ENCODE results near the gene HDAC8. TPM values are rescaled to one million over a fixed set of nuclear protein-coding genes. Genes with fewer than 3 reads are reported as not detected.

The HDAC8 gene
- total RNA-seq, 1 experiment from 2014 or later: 26.2 TPM

GRCh38 chrX:72393836-72394517 is 178.7 kb downstream of the HDAC8 start:
- CTCF ChIA-PET: no interaction called here
- H3K27ac Mint-ChIP-seq (ENCODE audit: unreplicated experiment): no peak overlapping the region

DNA sequence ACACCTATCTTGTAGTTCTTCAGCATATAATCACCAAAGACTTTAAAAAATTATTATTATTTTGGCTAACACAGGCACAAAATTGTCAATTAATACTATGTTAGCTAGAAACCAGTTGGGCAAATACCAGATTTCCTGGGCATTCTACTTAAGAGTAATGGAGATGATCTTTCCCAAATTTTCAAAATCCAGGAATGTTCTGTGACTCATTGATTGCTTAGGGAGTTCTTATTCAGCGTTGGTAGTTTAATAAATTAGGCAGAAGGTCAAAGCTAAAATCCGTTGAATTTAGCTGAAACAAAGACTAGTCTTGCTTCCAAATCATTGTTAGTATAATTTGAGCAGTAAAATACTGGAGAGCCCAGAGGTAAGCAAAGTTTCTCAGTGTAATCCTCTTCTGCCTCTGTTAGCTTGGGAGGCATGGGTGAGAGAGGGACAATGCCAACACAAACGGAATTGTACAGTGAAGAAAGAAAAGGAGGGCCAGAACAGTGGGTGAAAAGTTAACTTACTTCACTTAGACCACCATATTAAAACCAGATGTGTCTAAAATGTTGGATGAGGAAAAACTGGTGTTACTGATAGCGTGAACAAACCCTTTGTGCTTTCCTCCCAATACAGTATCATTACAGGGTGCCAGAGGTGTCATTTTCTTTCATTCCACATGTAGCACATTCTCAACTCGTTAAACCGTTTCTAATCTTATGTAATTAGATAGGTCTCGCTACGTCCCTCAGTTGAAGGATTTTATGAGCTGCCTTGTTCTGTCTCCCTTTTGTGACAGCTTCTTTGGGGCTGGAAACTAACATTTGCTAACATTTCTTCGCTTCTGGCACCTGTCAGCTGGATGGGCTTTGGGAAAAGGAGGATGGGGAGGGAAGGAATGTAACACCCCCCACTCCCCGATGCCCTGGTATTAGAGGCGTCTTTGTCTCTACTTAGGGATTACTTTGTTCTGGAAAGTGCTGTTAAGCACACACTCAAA is 179.5 kb downstream of the HDAC8 start:
- intact Hi-C loops (cut with micrococcal nuclease; ENCODE audit: unreplicated experiment): no loop called here
- H3K36me3 Mint-ChIP-seq (ENCODE audit: insufficient read depth, unreplicated experiment): no peaks in the 10 kb centered on the region
- no peak overlapping the region for H3K27ac Mint-ChIP-seq (ENCODE audit: unreplicated experiment)
- H3K4me1 Mint-ChIP-seq (ENCODE audit: low read depth, unreplicated experiment): no peaks in the 10 kb centered on the region
- BruUV-seq (replicated peaks): no TSS peak
- TF ChIP-seq, protein P1, sequence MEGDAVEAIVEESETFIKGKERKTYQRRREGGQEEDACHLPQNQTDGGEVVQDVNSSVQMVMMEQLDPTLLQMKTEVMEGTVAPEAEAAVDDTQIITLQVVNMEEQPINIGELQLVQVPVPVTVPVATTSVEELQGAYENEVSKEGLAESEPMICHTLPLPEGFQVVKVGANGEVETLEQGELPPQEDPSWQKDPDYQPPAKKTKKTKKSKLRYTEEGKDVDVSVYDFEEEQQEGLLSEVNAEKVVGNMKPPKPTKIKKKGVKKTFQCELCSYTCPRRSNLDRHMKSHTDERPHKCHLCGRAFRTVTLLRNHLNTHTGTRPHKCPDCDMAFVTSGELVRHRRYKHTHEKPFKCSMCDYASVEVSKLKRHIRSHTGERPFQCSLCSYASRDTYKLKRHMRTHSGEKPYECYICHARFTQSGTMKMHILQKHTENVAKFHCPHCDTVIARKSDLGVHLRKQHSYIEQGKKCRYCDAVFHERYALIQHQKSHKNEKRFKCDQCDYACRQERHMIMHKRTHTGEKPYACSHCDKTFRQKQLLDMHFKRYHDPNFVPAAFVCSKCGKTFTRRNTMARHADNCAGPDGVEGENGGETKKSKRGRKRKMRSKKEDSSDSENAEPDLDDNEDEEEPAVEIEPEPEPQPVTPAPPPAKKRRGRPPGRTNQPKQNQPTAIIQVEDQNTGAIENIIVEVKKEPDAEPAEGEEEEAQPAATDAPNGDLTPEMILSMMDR (IDR thresholded peaks at IDR 0.05; ENCODE audit: insufficient read depth in 1 of 2, low read depth in 1 of 2, low read length in 1 of 2, severe bottlenecking in 1 of 2, unreplicated experiment in 1 of 2): no peak
- no peak overlapping the region for H3K4me3 Mint-ChIP-seq (ENCODE audit: unreplicated experiment)
- Histone ChIP-seq H3K9me3 (no peaks in the 10 kb centered on the region), H3K4me3 (ENCODE audit: low read depth, low read length) (no peak overlapping the region), H3K4me1 (no peaks in the 10 kb centered on the region), H3K27me3 (replicated peaks; ENCODE audit: control insufficient read depth, insufficient read depth, low read length) (no peaks in the 10 kb centered on the region), H3K36me3 (ENCODE audit: control insufficient read depth, insufficient read depth, low read length) (no peaks in the 10 kb centered on the region)
- DNase-seq: no peak
- H3K9me3 Mint-ChIP-seq (ENCODE audit: unreplicated experiment): no peaks in the 10 kb centered on the region
- POLR2A ChIA-PET: no interaction called here
- H3K27me3 Mint-ChIP-seq (ENCODE audit: insufficient read depth, unreplicated experiment): no peaks in the 10 kb centered on the region
- CTCF ChIA-PET: no interaction called here

More at GRCh38 chrX:72393836-72394517, 178.7 kb downstream of the HDAC8 start:
- TF ChIP-seq, protein P1 (IDR thresholded peaks at IDR 0.05; ENCODE audit: insufficient read depth in 1 of 2, low read depth in 1 of 2, low read length in 1 of 2, severe bottlenecking in 1 of 2, unreplicated experiment in 1 of 2): no peak
- BruUV-seq (replicated peaks): no TSS peak
- Mint-ChIP-seq H3K27me3 (ENCODE audit: insufficient read depth, unreplicated experiment) (no peaks in the 10 kb centered on the region), H3K4me1 (ENCODE audit: low read depth, unreplicated experiment) (no peaks in the 10 kb centered on the region), H3K36me3 (ENCODE audit: insufficient read depth, unreplicated experiment) (no peaks in the 10 kb centered on the region), H3K4me3 (ENCODE audit: unreplicated experiment) (no peak overlapping the region), H3K9me3 (ENCODE audit: unreplicated experiment) (no peaks in the 10 kb centered on the region)
- POLR2A ChIA-PET: no interaction called here
- intact Hi-C loops (cut with micrococcal nuclease; ENCODE audit: unreplicated experiment): no loop called here
- Histone ChIP-seq H3K27me3 (replicated peaks; ENCODE audit: control insufficient read depth, insufficient read depth, low read length) (no peaks in the 10 kb centered on the region), H3K4me3 (ENCODE audit: low read depth, low read length) (no peak overlapping the region), H3K9me3 (no peaks in the 10 kb centered on the region), H3K36me3 (ENCODE audit: control insufficient read depth, insufficient read depth, low read length) (no peaks in the 10 kb centered on the region), H3K4me1 (no peaks in the 10 kb centered on the region)
- no peak for DNase-seq

DNA sequence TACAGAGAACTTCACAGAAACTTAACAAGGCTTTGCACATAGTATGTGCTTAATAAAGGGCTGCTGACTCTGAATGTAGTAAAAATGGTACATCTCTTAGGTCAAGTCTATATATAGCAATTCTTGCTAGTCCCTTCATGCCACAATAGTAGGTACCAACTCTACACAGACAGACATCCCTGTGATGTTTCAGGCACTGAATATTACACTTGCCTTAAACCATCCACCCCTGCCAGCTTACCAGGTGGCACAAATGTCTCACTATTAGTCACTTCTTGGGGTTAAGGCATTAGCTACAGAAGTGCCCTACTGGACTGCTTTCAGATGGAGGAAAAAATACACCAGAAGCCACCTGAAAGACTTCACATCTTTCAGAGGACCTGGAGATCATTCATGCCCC is 180.6 kb downstream of the HDAC8 start:
- Histone ChIP-seq H3K4me1 (no peaks in the 10 kb centered on the region), H3K9me3 (no peaks in the 10 kb centered on the region), H3K4me3 (ENCODE audit: low read depth, low read length) (no peak overlapping the region), H3K27me3 (replicated peaks; ENCODE audit: control insufficient read depth, insufficient read depth, low read length) (no peaks in the 10 kb centered on the region), H3K36me3 (ENCODE audit: control insufficient read depth, insufficient read depth, low read length) (no peaks in the 10 kb centered on the region)
- no peak for DNase-seq
- no TSS peak for BruUV-seq (replicated peaks)
- no peaks in the 10 kb centered on the region for H3K4me1 Mint-ChIP-seq (ENCODE audit: low read depth, unreplicated experiment)
- intact Hi-C loops (cut with micrococcal nuclease; ENCODE audit: unreplicated experiment): no loop called here
- no peak overlapping the region for H3K27ac Mint-ChIP-seq (ENCODE audit: unreplicated experiment)
- TF ChIP-seq, protein P1 (IDR thresholded peaks at IDR 0.05; ENCODE audit: insufficient read depth in 1 of 2, low read depth in 1 of 2, low read length in 1 of 2, severe bottlenecking in 1 of 2, unreplicated experiment in 1 of 2): no peak
- H3K4me3 Mint-ChIP-seq (ENCODE audit: unreplicated experiment): no peak overlapping the region
- H3K27me3 Mint-ChIP-seq (ENCODE audit: insufficient read depth, unreplicated experiment): no peaks in the 10 kb centered on the region
- POLR2A ChIA-PET: no interaction called here
- CTCF ChIA-PET: no interaction called here
- H3K36me3 Mint-ChIP-seq (ENCODE audit: insufficient read depth, unreplicated experiment): no peaks in the 10 kb centered on the region
- H3K9me3 Mint-ChIP-seq (ENCODE audit: unreplicated experiment): no peaks in the 10 kb centered on the region

Measured in Caco-2 (cell line).